OCI-LY3 (cell line): ENCODE results near the gene VAV3.

Experiments used
- CTCF ChIP-seq: fragments of 200-600, 300-600 bp; sonication (generic); IDR thresholded peaks from 2 replicates; pipeline ENCODE4 v1.5.1; 2014; ENCODE audit warnings: antibody characterized with exemption, low read length, low read depth
- EZH2phosphoT487 ChIP-seq: fragments of 200-600 bp; shearing (Covaris generic); IDR thresholded peaks from 2 replicates; pipeline ENCODE4 v1.6.1; 2018; ENCODE audit warnings: antibody characterized with exemption, mixed run types, low read depth

- TF ChIP-seq CTCF (no peak), EZH2phosphoT487 (no peak)
Observed at GRCh38 chr1:107526524-107527198, 438.3 kb downstream of the VAV3 start.
